Caco-2 (cell line): Measurements from ENCODE around the gene FOXF1. TPM values are rescaled to one million over a fixed set of nuclear protein-coding genes. Genes with fewer than 3 reads are reported as not detected.

ENCODE experiments used
- BruUV-seq: library from RNA; stranded (reverse); fragments of 400-500 nt; replicated peaks from 2 replicates; lab custom pipeline; 2021; lab: Mats Ljungman, UMichigan
- CTCF ChIA-PET: fragments of 300-600 bp; sonication (Branson Sonifier 250); formaldehyde crosslinking; loops from one replicate; lab custom pipeline; 2022; ENCODE audit warnings: antibody characterized with exemption; lab: Charles Lee
- POLR2A ChIA-PET: fragments of 300-600 bp; sonication (Branson Sonifier 250); formaldehyde crosslinking; loops from one replicate; lab custom pipeline; 2022; ENCODE audit warnings: antibody characterized with exemption; lab: Charles Lee
- DNase-seq, 2 experiments: peaks; one replicate each; pipeline versions ENCODE4 v3.0.0 to v3.0.0-alpha.2; 2020 to 2022
- H3K27me3 ChIP-seq: replicated peaks from 2 replicates; pipeline ENCODE4 v1.6.0; 2011; ENCODE audit warnings: low read length; ENCODE audit not compliant: control insufficient read depth, insufficient read depth
- H3K36me3 ChIP-seq: 2 replicates; pipeline ENCODE4 v1.5.1; 2011; ENCODE audit warnings: low read length; ENCODE audit not compliant: control insufficient read depth, insufficient read depth
- H3K4me1 ChIP-seq: fragments of 250-450 bp; sonication (Bioruptor Pico); 2 replicates; pipeline ENCODE4 v1.5.1; 2020; ENCODE audit warnings: mild to moderate bottlenecking
- H3K4me3 ChIP-seq: 2 replicates; pipeline ENCODE4 v1.5.1; 2011; ENCODE audit warnings: low read depth, mild to moderate bottlenecking, control low read depth, low read length
- H3K9me3 ChIP-seq: fragments of 250-450 bp; sonication (Bioruptor Pico); 2 replicates; pipeline ENCODE4 v1.5.1; 2020; ENCODE audit warnings: mild to moderate bottlenecking, moderate library complexity
- H3K27ac Mint-ChIP-seq: one replicate; pipeline ENCODE4 v1.8.0; 2022; ENCODE audit warnings: mixed read lengths; ENCODE audit not compliant: unreplicated experiment
- H3K27me3 Mint-ChIP-seq: one replicate; pipeline ENCODE4 v1.8.0; 2022; ENCODE audit warnings: mixed read lengths; ENCODE audit not compliant: insufficient read depth, unreplicated experiment
- H3K36me3 Mint-ChIP-seq: one replicate; pipeline ENCODE4 v1.8.0; 2022; ENCODE audit warnings: mild to moderate bottlenecking, mixed read lengths; ENCODE audit not compliant: insufficient read depth, unreplicated experiment
- H3K4me1 Mint-ChIP-seq: one replicate; pipeline ENCODE4 v1.8.0; 2022; ENCODE audit warnings: low read depth, mixed read lengths; ENCODE audit not compliant: unreplicated experiment
- H3K4me3 Mint-ChIP-seq: one replicate; pipeline ENCODE4 v1.8.0; 2022; ENCODE audit warnings: mild to moderate bottlenecking, moderate library complexity, mixed read lengths; ENCODE audit not compliant: unreplicated experiment
- H3K9me3 Mint-ChIP-seq: one replicate; pipeline ENCODE4 v1.8.0; 2022; ENCODE audit warnings: mixed read lengths; ENCODE audit not compliant: unreplicated experiment
- CTCF ChIP-seq, 2 experiments: fragments of 200-600 bp in 1 of 2; IDR thresholded peaks; 1 replicate in 1 of 2; 2 replicates in 1 of 2; pipeline versions ENCODE4 v1.5.1 to v1.8.0; 2011 to 2022; ENCODE audit warnings: antibody characterized with exemption in 1 of 2, control low read depth in 1 of 2, inconsistent platforms in 1 of 2, low read depth in 1 of 2, low read length in 1 of 2, mild to moderate bottlenecking in 1 of 2, moderate library complexity in 1 of 2; ENCODE audit not compliant: insufficient read depth in 1 of 2, severe bottlenecking in 1 of 2, unreplicated experiment in 1 of 2
- intact Hi-C: fragments of 100-400 bp; cut with micrococcal nuclease; formaldehyde crosslinking; loops from one replicate; pipeline ENCODE4 v1.10.0; 2022; ENCODE audit not compliant: unreplicated experiment
- total RNA-seq: library from RNA; stranded (reverse); gene quantifications from 2 replicates; pipeline ENCODE4 v1.2.3, GENCODE V29; 2022

The FOXF1 gene
- total RNA-seq, 1 experiment from 2014 or later: 0.09 TPM

GRCh38 chr16:86508028-86508946, 2.0 kb upstream of the FOXF1 start:
- Mint-ChIP-seq H3K36me3 (no peaks in the 10 kb centered on the region), H3K4me1 (no peaks in the 10 kb centered on the region), H3K4me3 (peak overlapping the region; percentile 79), H3K27me3 (peaks cover 55% of the 10 kb centered on the region), H3K9me3 (no peaks in the 10 kb centered on the region), H3K27ac (no peak overlapping the region)
- no peaks in the 10 kb centered on the region for H3K36me3 ChIP-seq
- DNase-seq: no peak
- H3K9me3 ChIP-seq: no peaks in the 10 kb centered on the region
- TF ChIP-seq CTCF (IDR thresholded peaks at IDR 0.05; ENCODE audit: insufficient read depth in 1 of 2, low read depth in 1 of 2, low read length in 1 of 2, severe bottlenecking in 1 of 2, unreplicated experiment in 1 of 2): no peak
- intact Hi-C loops: no loop called here
- CTCF ChIA-PET: no interaction called here
- H3K4me1 ChIP-seq: peaks cover 12% of the 10 kb centered on the region
- no peak overlapping the region for H3K4me3 ChIP-seq
- POLR2A ChIA-PET: no interaction called here
- H3K27me3 ChIP-seq: peaks cover 21% of the 10 kb centered on the region
- BruUV-seq: no TSS peak

- no TSS peak for BruUV-seq
- H3K27me3 ChIP-seq: peaks cover 19% of the 10 kb centered on the region
- no peak for TF ChIP-seq CTCF (IDR thresholded peaks at IDR 0.05; ENCODE audit: insufficient read depth in 1 of 2, low read depth in 1 of 2, low read length in 1 of 2, severe bottlenecking in 1 of 2, unreplicated experiment in 1 of 2)
- Mint-ChIP-seq H3K9me3 (no peaks in the 10 kb centered on the region), H3K36me3 (no peaks in the 10 kb centered on the region), H3K27me3 (peaks cover 52% of the 10 kb centered on the region), H3K4me1 (no peaks in the 10 kb centered on the region), H3K27ac (no peak overlapping the region), H3K4me3 (peak overlapping the region; percentile 79)
- no peaks in the 10 kb centered on the region for H3K36me3 ChIP-seq
- POLR2A ChIA-PET: no interaction called here
- H3K4me1 ChIP-seq: peaks cover 12% of the 10 kb centered on the region
- H3K9me3 ChIP-seq: no peaks in the 10 kb centered on the region
- peak in 1 of 2 experiments; percentile 54 for DNase-seq
- H3K4me3 ChIP-seq: peak overlapping the region; percentile 50
- CTCF ChIA-PET: no interaction called here
- intact Hi-C loops: no loop called here
Observed at GRCh38 chr16:86508947-86509758, 1.2 kb upstream of the FOXF1 start.

- H3K4me1 ChIP-seq: peaks cover 12% of the 10 kb centered on the region
- Mint-ChIP-seq H3K9me3 (no peaks in the 10 kb centered on the region), H3K36me3 (no peaks in the 10 kb centered on the region), H3K4me1 (no peaks in the 10 kb centered on the region), H3K27ac (no peak overlapping the region), H3K4me3 (peak overlapping the region; percentile 79), H3K27me3 (peaks cover 50% of the 10 kb centered on the region)
- no peaks in the 10 kb centered on the region for H3K9me3 ChIP-seq
- no peak for TF ChIP-seq CTCF (IDR thresholded peaks at IDR 0.05; ENCODE audit: insufficient read depth in 1 of 2, low read depth in 1 of 2, low read length in 1 of 2, severe bottlenecking in 1 of 2, unreplicated experiment in 1 of 2)
- no peaks in the 10 kb centered on the region for H3K36me3 ChIP-seq
- intact Hi-C loops: no loop called here
- ChIA-PET POLR2A (no interaction called here), CTCF (interaction anchor here (0.6 kb wide), 1 partner anchor 568 kb away, joined by 3 read pairs; no protein-coding TSS in a partner anchor)
- H3K4me3 ChIP-seq: peak overlapping the region; percentile 50
- peaks cover 13% of the 10 kb centered on the region for H3K27me3 ChIP-seq
- no peak for DNase-seq
- no TSS peak for BruUV-seq
Observed at GRCh38 chr16:86509759-86510464, 415 bp upstream of the FOXF1 start.
